K562 (cell line): ENCODE measurements around the gene KCNG4. TPM values are rescaled to one million over a fixed set of nuclear protein-coding genes. Genes with fewer than 3 reads are reported as not detected.
A peak's percentile ranks its signal among the peaks of the same experiment; 100 is the strongest.

ENCODE experiments used
- ATAC-seq: fragments of 200-7000 bp; cut with Tn5 transposase; 3 replicates; pipeline ENCODE4 v1.9.1; 2020; ENCODE audit warnings: moderate library complexity
- BruUV-seq: library from RNA; stranded (reverse); fragments of 400-500 nt; replicated peaks from 2 replicates; lab custom pipeline; 2021; lab: Mats Ljungman, UMichigan
- CTCF ChIA-PET: fragments of 300-600 bp; formaldehyde crosslinking; extraction: SDS; loops from one replicate; lab custom pipeline; 2021; ENCODE audit warnings: low intra/inter-chr PET ratio; lab: Yijun Ruan, JAX
- POLR2A ChIA-PET: fragments of 300-600, 350-650 bp; sonication (Branson Sonifier 250); formaldehyde crosslinking; extraction: SDS; loops from one replicate; lab custom pipeline; 2021; ENCODE audit warnings: antibody characterized with exemption, inconsistent platforms; lab: Yijun Ruan, JAX
- DNase-seq, 4 experiments: peaks; one replicate each; pipeline versions ENCODE4 v3.0.0 to v3.0.0-alpha.2; 2011 to 2018; ENCODE audit warnings: low spot score in 3 of 4, mixed read lengths in 3 of 4; ENCODE audit errors: extremely low read depth in 1 of 4
- FAIRE-seq: peaks from 2 replicates; lab custom pipeline; 2011; peaks lifted over from hg19 to GRCh38; lab: Jason Lieb, UNC
- H2AFZ ChIP-seq: 2 replicates; pipeline ENCODE4 v1.6.0; 2011; ENCODE audit warnings: low read depth, low read length, control low read depth, inconsistent platforms
- H3K27ac ChIP-seq: fragments of 200-600 bp; 3 replicates; pipeline ENCODE4 v1.8.0; 2011; ENCODE audit warnings: low read depth, mild to moderate bottlenecking, control low read depth, inconsistent platforms, low read length, moderate library complexity, mixed read lengths; ENCODE audit errors: extremely low read depth
- H3K27me3 ChIP-seq, 2 experiments: fragments of 300-600 bp in 1 of 2; 2 replicates in 1 of 2; 3 replicates in 1 of 2; pipeline versions ENCODE4 v1.6.0 to v1.8.0; 2011; ENCODE audit warnings: inconsistent platforms in 2 of 2, low read length in 2 of 2, mild to moderate bottlenecking in 1 of 2, mixed read lengths in 1 of 2, moderate library complexity in 1 of 2; ENCODE audit not compliant: control insufficient read depth in 2 of 2, insufficient read depth in 2 of 2
- H3K36me3 ChIP-seq: fragments of 300-600 bp; 3 replicates; pipeline ENCODE4 v1.8.0; 2011; ENCODE audit warnings: mild to moderate bottlenecking, low read length, inconsistent platforms; ENCODE audit not compliant: control insufficient read depth, insufficient read depth
- H3K4me1 ChIP-seq, 2 experiments: fragments of 200-600 bp in 1 of 2; replicated peaks in 1 of 2; 2 replicates in 1 of 2; 3 replicates in 1 of 2; pipeline versions ENCODE4 v1.5.1 to v1.8.0; 2011; ENCODE audit warnings: inconsistent platforms in 2 of 2, low read length in 2 of 2, mild to moderate bottlenecking in 1 of 2, mixed read lengths in 1 of 2, moderate library complexity in 1 of 2; ENCODE audit not compliant: control insufficient read depth in 2 of 2, insufficient read depth in 2 of 2
- H3K4me2 ChIP-seq: 2 replicates; pipeline ENCODE4 v1.6.1; 2011; ENCODE audit warnings: low read length, control low read depth, inconsistent platforms, mixed read lengths; ENCODE audit not compliant: insufficient read depth
- H3K4me3 ChIP-seq: fragments of 200-600 bp; sonication (generic), shearing (Covaris generic); 2 replicates; pipeline ENCODE4 v1.5.1; 2016; ENCODE audit warnings: control low read depth, inconsistent platforms
- H3K79me2 ChIP-seq: fragments of 200-600 bp; 3 replicates; pipeline ENCODE4 v1.8.0; 2011; ENCODE audit warnings: low read length, inconsistent platforms; ENCODE audit not compliant: control insufficient read depth, insufficient read depth
- H3K9ac ChIP-seq, 2 experiments: 2 replicates each; pipeline versions ENCODE4 v1.6.0 to v1.6.1; 2011; ENCODE audit warnings: low read depth in 2 of 2, low read length in 2 of 2, control low read depth in 1 of 2, inconsistent platforms in 1 of 2, mild to moderate bottlenecking in 1 of 2, mixed read lengths in 1 of 2; ENCODE audit not compliant: insufficient read depth in 1 of 2
- H3K9me1 ChIP-seq: one replicate; pipeline ENCODE4 v1.6.0; 2011; ENCODE audit warnings: inconsistent platforms, mild to moderate bottlenecking, low read length, moderate library complexity; ENCODE audit not compliant: control insufficient read depth, insufficient read depth
- H3K9me3 ChIP-seq: replicated peaks from 2 replicates; pipeline ENCODE4 v1.5.1; 2011; ENCODE audit warnings: low read depth, low read length, inconsistent platforms; ENCODE audit not compliant: control insufficient read depth, insufficient read depth
- H4K20me1 ChIP-seq: replicated peaks from 2 replicates; pipeline ENCODE4 v1.6.1; 2011; ENCODE audit warnings: low read length, inconsistent platforms, mixed read lengths; ENCODE audit not compliant: control insufficient read depth, insufficient read depth
- ARNT ChIP-seq, 2 experiments: fragments of 450-650 bp; IDR thresholded peaks; 2 replicates each; pipeline ENCODE4 v1.6.1; 2016; ENCODE audit warnings: mild to moderate bottlenecking in 1 of 2
- BACH1 ChIP-seq: fragments of 200-800 bp; sonication (Bioruptor generic); IDR thresholded peaks from 2 replicates; pipeline ENCODE4 v1.6.1; 2016; ENCODE audit warnings: missing genetic modification characterization, missing compliant biosample characterization
- CBFA2T2 ChIP-seq: fragments of 450-650 bp; conservative IDR thresholded peaks from 2 replicates; pipeline ENCODE4 v1.6.1; 2017; ENCODE audit warnings: mild to moderate bottlenecking
- E2F6 ChIP-seq, 2 experiments: IDR thresholded peaks; 2 replicates each; pipeline ENCODE4 v1.6.1; 2011; ENCODE audit warnings: borderline replicate concordance in 1 of 2, control low read depth in 1 of 2, low read depth in 1 of 2, low read length in 1 of 2, mild to moderate bottlenecking in 1 of 2, mixed read lengths in 1 of 2, moderate library complexity in 1 of 2; ENCODE audit not compliant: insufficient read depth in 1 of 2, insufficient read length in 1 of 2, poor library complexity in 1 of 2, severe bottlenecking in 1 of 2; ENCODE audit errors: extremely low read depth in 1 of 2
- EP400 ChIP-seq: fragments of 450-650 bp; IDR thresholded peaks from 2 replicates; pipeline ENCODE4 v1.6.1; 2017; ENCODE audit warnings: antibody characterized with exemption, mild to moderate bottlenecking, moderate library complexity
- ETV5 ChIP-seq: sonication (generic); formaldehyde crosslinking; IDR thresholded peaks from 2 replicates; pipeline ENCODE4 v1.4.0; 2020; ENCODE audit warnings: low read depth, mild to moderate bottlenecking, missing genetic modification reagents
- FOXK2 ChIP-seq, 2 experiments: fragments of 450-650 bp; IDR thresholded peaks in 1 of 2; conservative IDR thresholded peaks in 1 of 2; 2 replicates each; pipeline ENCODE4 v1.6.1; 2016; ENCODE audit warnings: low read depth in 2 of 2, mild to moderate bottlenecking in 1 of 2
- HMG20A ChIP-seq: fragments of 450-650 bp; formaldehyde crosslinking; conservative IDR thresholded peaks from 2 replicates; pipeline ENCODE4 v1.4.0; 2020; ENCODE audit warnings: mild to moderate bottlenecking, mixed read lengths
- IFI16 ChIP-seq: fragments of 250-450 bp; sonication (Bioruptor Pico); IDR thresholded peaks from 2 replicates; pipeline ENCODE4 v2.1.2; 2022; ENCODE audit warnings: mild to moderate bottlenecking, inconsistent platforms
- KDM5B ChIP-seq: fragments of 200-600 bp; sonication (generic); IDR thresholded peaks from 2 replicates; pipeline ENCODE4 v1.6.1; 2012; ENCODE audit warnings: low read depth, mild to moderate bottlenecking, moderate library complexity, low read length, control low read depth, inconsistent platforms; ENCODE audit not compliant: insufficient replicate concordance
- PPARD ChIP-seq: fragments of 250-450 bp; sonication (Bioruptor Pico); IDR thresholded peaks from 2 replicates; pipeline ENCODE4 v1.8.0; 2022; ENCODE audit warnings: inconsistent platforms, mild to moderate bottlenecking, moderate library complexity
- SAFB2 ChIP-seq: fragments of 200-400 bp; formaldehyde crosslinking; IDR thresholded peaks from 2 replicates; pipeline ENCODE4 v1.6.1; 2018; ENCODE audit warnings: borderline replicate concordance, low read length, low read depth, moderate library complexity; ENCODE audit not compliant: severe bottlenecking
- SOX6 ChIP-seq: fragments of 450-650 bp; IDR thresholded peaks from 2 replicates; pipeline ENCODE4 v1.6.1; 2014; ENCODE audit warnings: mild to moderate bottlenecking
- SPI1 ChIP-seq: IDR thresholded peaks from 2 replicates; pipeline ENCODE4 v1.6.1; 2011; ENCODE audit warnings: low read depth, low read length, control low read depth, borderline replicate concordance
- TAL1 ChIP-seq: fragments of 450-650 bp; IDR thresholded peaks from 2 replicates; pipeline ENCODE4 v1.6.1; 2016; ENCODE audit warnings: mild to moderate bottlenecking
- TCF15 ChIP-seq: fragments of 250-450 bp; sonication (Bioruptor Pico); IDR thresholded peaks from 2 replicates; pipeline ENCODE4 v1.8.0; 2022; ENCODE audit warnings: moderate library complexity, mild to moderate bottlenecking, inconsistent platforms
- TFAM ChIP-seq: fragments of 250-450 bp; sonication (Bioruptor Pico); conservative IDR thresholded peaks from 2 replicates; pipeline ENCODE4 v1.5.0; 2021; ENCODE audit warnings: mild to moderate bottlenecking, moderate library complexity
- VEZF1 ChIP-seq: fragments of 200-800 bp; sonication (Bioruptor generic); IDR thresholded peaks from 2 replicates; pipeline ENCODE4 v1.6.1; 2017; ENCODE audit warnings: missing genetic modification characterization, missing compliant biosample characterization
- ZNF431 ChIP-seq: sonication (generic); formaldehyde crosslinking; IDR thresholded peaks from 2 replicates; pipeline ENCODE4 v1.8.0; 2022; ENCODE audit warnings: mild to moderate bottlenecking, missing genetic modification reagents
- WGBS: fragments of 100-300 bp; shearing (Covaris generic); methylation state at CpG from one replicate; pipeline ENCODE4 v1.1.6; 2016; ENCODE audit warnings: low coverage, mixed read lengths; ENCODE audit not compliant: insufficient coverage; ENCODE audit errors: missing lambda C conversion rate; 5-methylcytosine and 5-hydroxymethylcytosine counted together
- in situ Hi-C: fragments of 300-500 bp; cut with MboI; formaldehyde crosslinking; loops from 4 replicates; pipeline ENCODE4 v1.15.0; 2018; ENCODE audit warnings: inconsistent platforms, mixed read lengths
- intact Hi-C: fragments of 100-400 bp; cut with micrococcal nuclease; formaldehyde crosslinking; loops from 2 replicates; pipeline ENCODE4 v1.14.2; 2022
- polyA plus RNA-seq, 8 experiments: library from polyadenylated mRNA; depleted of rRNA in 4 of 8; stranded (reverse) in 5 of 8; unstranded in 3 of 8; fragments of >200 nt; fragmentation: Nextera tagmentation in 2 of 8; fragmentation: Illumina TruSeq in 1 of 8; extraction: Ambion mirVana in 2 of 8; extraction: Trizol in 1 of 8; gene quantifications; 2 replicates each; pipeline versions ENCODE4 v1.2.1 to v1.2.3, GENCODE V29; 2011 to 2014; ENCODE audit warnings: inconsistent platforms in 1 of 8, missing spikeins in 1 of 8
- total RNA-seq, 7 experiments: library from RNA; depleted of rRNA in 6 of 7; stranded (reverse); fragments of >200 nt in 6 of 7; fragmentation: Illumina TruSeq in 2 of 7; extraction: Trizol in 2 of 7; gene quantifications; 2 replicates each; pipeline versions ENCODE4 v1.2.1 to v1.2.3, GENCODE V29; 2011 to 2021; ENCODE audit warnings: low replicate concordance in 1 of 7

KCNG4 gene
- total and polyA plus RNA-seq, 9 of the 15 experiments (the other 6 are each of a cell fraction or from before 2014, with no cell fraction given): not detected

GRCh38 chr16:84246679-84247077, 6.9 kb upstream of the KCNG4 start (continued):
- TF ChIP-seq SPI1: peak; percentile 73; the same call in 1 of the 2 replicates
- 0 out of 4 replicates have a peak, but pooled peaks of 1 of the 2 experiments have one; percentile 26 for TF ChIP-seq FOXK2 (conservative IDR thresholded peaks at IDR 0.05 in 1 of 2, IDR thresholded peaks at IDR 0.05 in 1 of 2; ENCODE audit: low read depth in 2 of 2)
- peak; percentile 25; the same call in 1 of the 2 replicates for TF ChIP-seq CBFA2T2
- TF ChIP-seq VEZF1: peak; percentile 90
- no peak for TF ChIP-seq SOX6
- TF ChIP-seq E2F6 (IDR thresholded peaks at IDR 0.05; ENCODE audit: borderline replicate concordance in 1 of 2, extremely low read depth in 1 of 2, insufficient read depth in 1 of 2, insufficient read length in 1 of 2, low read depth in 1 of 2, low read length in 1 of 2, poor library complexity in 1 of 2, severe bottlenecking in 1 of 2): no peak
- TF ChIP-seq, all 486 proteins: peak for 13

- ATAC-seq (no peak), FAIRE-seq (no peak), DNase-seq (no peak)
- no peaks in the 10 kb centered on the region for H3K9me3 ChIP-seq
- H3K36me3 ChIP-seq: no peaks in the 10 kb centered on the region
- H3K4me3 ChIP-seq: no peak overlapping the region
- ChIA-PET CTCF (no interaction called here), POLR2A (interaction anchor here (2.6 kb wide), 1 partner anchor 9 kb away, joined by 10 read pairs; no protein-coding TSS in a partner anchor)
- WGBS: 4% methylated on average over 10 of the region's 10 CpGs
- H2AFZ ChIP-seq: no peak overlapping the region
- no peak overlapping the region for H3K27ac ChIP-seq
- H3K4me1 ChIP-seq: 0 out of 5 replicates have a peak, but pooled peaks cover 0 to 2% of the 10 kb centered on the region in 2 experiments
- H4K20me1 ChIP-seq: no peaks in the 10 kb centered on the region
- H3K27me3 ChIP-seq: peaks cover 28 to 61% of the 10 kb centered on the region in 2 experiments
- no peak overlapping the region for H3K4me2 ChIP-seq
- in situ Hi-C loops (no loop called here), intact Hi-C loops (no loop called here)
- no peak overlapping the region for H3K9ac ChIP-seq
- no TSS peak for BruUV-seq
- H3K9me1 ChIP-seq: no peaks in the 10 kb centered on the region
- H3K79me2 ChIP-seq: no peaks in the 10 kb centered on the region
- TF ChIP-seq ARNT (IDR thresholded peaks at IDR 0.05): no peak
- no peak for TF ChIP-seq TAL1
- TF ChIP-seq ZNF431: no peak
- no peak for TF ChIP-seq EP400
- no peak for TF ChIP-seq IFI16 (CRISPR knock-in tag)
- no peak for TF ChIP-seq SAFB2
- no peak for TF ChIP-seq TFAM (CRISPR knock-in tag)
- TF ChIP-seq TCF15 (CRISPR knock-in tag): no peak
- TF ChIP-seq PPARD (CRISPR knock-in tag): no peak
- TF ChIP-seq ETV5 (CRISPR knock-in tag): no peak
- no peak for TF ChIP-seq HMG20A
- TF ChIP-seq KDM5B: no peak
- TF ChIP-seq BACH1 (tag): no peak
Observed at GRCh38 chr16:84245956-84246678, 6.3 kb upstream of the KCNG4 start.
